ENCODE results near the gene SPTBN1. TPM values are rescaled to one million over a fixed set of nuclear protein-coding genes. Genes with fewer than 3 reads are reported as not detected.

The SPTBN1 gene
- total RNA-seq, 3 donors from 2014 or later (not counting 1 experiment from before 2014, with no cell fraction given): 65.7 to 142 (median 68.3) TPM

GRCh38 chr2:54631755-54632154, 175.6 kb downstream of the SPTBN1 start:
- ATAC-seq (no peak), DNase-seq (no peak)
- Mint-ChIP-seq H3K9me3 (no peaks in the 10 kb centered on the region), H3K4me3 (no peak overlapping the region), H3K36me3 (peaks cover 37% of the 10 kb centered on the region), H3K27me3 (ENCODE audit: low read depth in 2 of 2) (no peaks in the 10 kb centered on the region), H3K4me1 (no peaks in the 10 kb centered on the region), H3K27ac (no peak overlapping the region)
- H3K27ac ChIP-seq (ENCODE audit: low read length): no peak overlapping the region
- 100% methylated on average over 3 of the region's 4 CpGs for WGBS (ENCODE audit: insufficient coverage)
- TF ChIP-seq, protein P1, sequence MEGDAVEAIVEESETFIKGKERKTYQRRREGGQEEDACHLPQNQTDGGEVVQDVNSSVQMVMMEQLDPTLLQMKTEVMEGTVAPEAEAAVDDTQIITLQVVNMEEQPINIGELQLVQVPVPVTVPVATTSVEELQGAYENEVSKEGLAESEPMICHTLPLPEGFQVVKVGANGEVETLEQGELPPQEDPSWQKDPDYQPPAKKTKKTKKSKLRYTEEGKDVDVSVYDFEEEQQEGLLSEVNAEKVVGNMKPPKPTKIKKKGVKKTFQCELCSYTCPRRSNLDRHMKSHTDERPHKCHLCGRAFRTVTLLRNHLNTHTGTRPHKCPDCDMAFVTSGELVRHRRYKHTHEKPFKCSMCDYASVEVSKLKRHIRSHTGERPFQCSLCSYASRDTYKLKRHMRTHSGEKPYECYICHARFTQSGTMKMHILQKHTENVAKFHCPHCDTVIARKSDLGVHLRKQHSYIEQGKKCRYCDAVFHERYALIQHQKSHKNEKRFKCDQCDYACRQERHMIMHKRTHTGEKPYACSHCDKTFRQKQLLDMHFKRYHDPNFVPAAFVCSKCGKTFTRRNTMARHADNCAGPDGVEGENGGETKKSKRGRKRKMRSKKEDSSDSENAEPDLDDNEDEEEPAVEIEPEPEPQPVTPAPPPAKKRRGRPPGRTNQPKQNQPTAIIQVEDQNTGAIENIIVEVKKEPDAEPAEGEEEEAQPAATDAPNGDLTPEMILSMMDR (IDR thresholded peaks at IDR 0.05): no peak
- no peak overlapping the region for H3K4me3 ChIP-seq (ENCODE audit: low read length)
- intact Hi-C loops (cut with micrococcal nuclease): no loop called here
- no peaks in the 10 kb centered on the region for H3K27me3 ChIP-seq (ENCODE audit: control insufficient read depth, insufficient read depth, low read length)
- no peaks in the 10 kb centered on the region for H3K9me3 ChIP-seq (ENCODE audit: control insufficient read depth, insufficient read depth, low read length)
- no peaks in the 10 kb centered on the region for H3K4me1 ChIP-seq (ENCODE audit: control insufficient read depth, insufficient read depth, low read length)
- peaks cover 85% of the 10 kb centered on the region for H3K36me3 ChIP-seq (ENCODE audit: control insufficient read depth, insufficient read depth, low read length)

DNA sequence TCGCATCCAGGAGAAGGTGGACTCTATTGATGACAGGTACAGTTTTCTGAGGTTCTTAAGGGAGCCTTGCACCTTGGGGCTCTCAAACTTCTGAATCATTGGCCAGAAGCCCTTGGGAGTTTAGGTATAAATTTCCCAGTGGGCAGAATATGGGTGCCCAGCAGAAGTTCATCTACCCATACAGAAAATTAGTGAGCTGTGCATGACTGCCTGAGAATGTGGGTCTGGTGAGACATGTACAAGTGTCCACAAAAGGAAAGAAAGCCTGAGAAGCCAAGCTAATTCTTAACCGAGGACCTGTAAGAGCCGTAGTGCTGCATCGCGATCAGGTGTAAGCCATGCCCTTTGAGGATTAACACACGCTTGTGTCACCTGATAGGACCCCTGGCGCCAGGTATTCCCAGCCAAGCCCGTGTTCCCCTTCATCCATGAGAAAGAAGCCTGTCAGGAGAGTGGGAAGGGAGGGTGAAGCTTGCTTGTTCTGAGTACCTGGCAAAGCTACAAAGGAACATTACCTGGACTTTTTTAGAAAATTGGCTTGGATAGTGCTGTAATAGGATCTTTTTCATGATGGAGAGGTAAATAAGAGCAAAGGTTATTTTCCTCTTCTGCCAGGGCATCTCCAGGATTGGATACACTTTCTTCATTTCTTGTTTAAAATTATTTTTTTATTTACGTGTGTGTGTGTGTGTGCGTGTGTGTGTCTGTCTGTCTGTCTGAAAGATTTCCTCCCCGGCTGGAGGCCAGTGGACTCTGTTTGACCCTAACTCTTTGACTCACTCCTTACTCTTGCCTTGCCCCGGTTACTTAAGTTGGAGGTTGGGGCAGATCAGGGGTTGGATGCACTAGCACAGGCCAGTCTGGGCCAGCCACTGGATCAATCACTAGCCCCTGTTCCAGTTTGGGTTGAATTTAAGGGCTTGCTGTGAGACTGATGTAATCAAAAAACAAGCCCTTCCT, 176.9 kb downstream of the SPTBN1 start:
- H3K27me3 ChIP-seq (ENCODE audit: control insufficient read depth, insufficient read depth, low read length): no peaks in the 10 kb centered on the region
- no peak overlapping the region for H3K4me3 ChIP-seq (ENCODE audit: low read length)
- peaks cover 33% of the 10 kb centered on the region for H3K36me3 Mint-ChIP-seq
- no peaks in the 10 kb centered on the region for H3K4me1 Mint-ChIP-seq
- H3K27ac ChIP-seq (ENCODE audit: low read length): no peak overlapping the region
- no peak overlapping the region for H3K27ac Mint-ChIP-seq
- H3K4me1 ChIP-seq (ENCODE audit: control insufficient read depth, insufficient read depth, low read length): no peaks in the 10 kb centered on the region
- intact Hi-C loops (cut with micrococcal nuclease): no loop called here
- H3K9me3 ChIP-seq (ENCODE audit: control insufficient read depth, insufficient read depth, low read length): no peaks in the 10 kb centered on the region
- no peaks in the 10 kb centered on the region for H3K27me3 Mint-ChIP-seq (ENCODE audit: low read depth in 2 of 2)
- H3K9me3 Mint-ChIP-seq: no peaks in the 10 kb centered on the region
- ATAC-seq: no peak
- no peak for DNase-seq
- TF ChIP-seq, protein P1 (IDR thresholded peaks at IDR 0.05): no peak
- H3K4me3 Mint-ChIP-seq: no peak overlapping the region
- H3K36me3 ChIP-seq (ENCODE audit: control insufficient read depth, insufficient read depth, low read length): peaks cover 85% of the 10 kb centered on the region
- 94% methylated on average over 10 of the region's 12 CpGs for WGBS (ENCODE audit: insufficient coverage)

GRCh38 chr2:54634021-54634420, 177.9 kb downstream of the SPTBN1 start:
- Mint-ChIP-seq H3K27ac (peak overlapping the region in 1 of 2 donors; percentile 26), H3K9me3 (no peaks in the 10 kb centered on the region), H3K27me3 (ENCODE audit: low read depth in 2 of 2) (no peaks in the 10 kb centered on the region), H3K4me3 (no peak overlapping the region), H3K4me1 (no peaks in the 10 kb centered on the region), H3K36me3 (peaks cover 28% of the 10 kb centered on the region)
- DNase-seq (no peak), ATAC-seq (no peak)
- Histone ChIP-seq H3K9me3 (ENCODE audit: control insufficient read depth, insufficient read depth, low read length) (no peaks in the 10 kb centered on the region), H3K4me3 (ENCODE audit: low read length) (no peak overlapping the region), H3K27ac (ENCODE audit: low read length) (no peak overlapping the region), H3K36me3 (ENCODE audit: control insufficient read depth, insufficient read depth, low read length) (peaks cover 85% of the 10 kb centered on the region), H3K4me1 (ENCODE audit: control insufficient read depth, insufficient read depth, low read length) (no peaks in the 10 kb centered on the region), H3K27me3 (ENCODE audit: control insufficient read depth, insufficient read depth, low read length) (no peaks in the 10 kb centered on the region)
- TF ChIP-seq, protein P1 (IDR thresholded peaks at IDR 0.05): no peak
- 61% methylated on average over 3 of the region's 3 CpGs for WGBS (ENCODE audit: insufficient coverage)
- intact Hi-C loops (cut with micrococcal nuclease): no loop called here

Data from natural killer cell (primary cell).